SK-MEL-5 (cell line): Measurements from ENCODE around the gene ZC3H14. TPM values are rescaled to one million over a fixed set of nuclear protein-coding genes. Genes with fewer than 3 reads are reported as not detected.
"Not testable (repeated sequence)": the region's sequence is repeated elsewhere in the genome, so short reads cannot be mapped to it uniquely, and the experiment has no call there.

Source experiments
- DNase-seq: peaks from one replicate; pipeline ENCODE4 v3.0.0-alpha.2; 2016; ENCODE audit warnings: low read depth, low spot score
- in situ Hi-C: cut with HindIII; loops from 2 replicates; pipeline ENCODE4 v1.10.0; 2016; ENCODE audit warnings: low sequenced_read_pairs, high pct_unique_total_duplicates, low pct_unique_long_range_greater_than_20kb
- polyA plus RNA-seq, 2 experiments: library from polyadenylated mRNA; depleted of rRNA; stranded (reverse); fragments of >200 nt; gene quantifications; 2 replicates each; pipeline ENCODE4 v1.2.3, GENCODE V29; 2015
- total RNA-seq: library from RNA; depleted of rRNA; stranded (reverse); fragments of >200 nt; shearing (Covaris generic); gene quantifications from 2 replicates; pipeline ENCODE4 v1.2.3, GENCODE V29; 2014; rRNA removed

The ZC3H14 gene, protein sequence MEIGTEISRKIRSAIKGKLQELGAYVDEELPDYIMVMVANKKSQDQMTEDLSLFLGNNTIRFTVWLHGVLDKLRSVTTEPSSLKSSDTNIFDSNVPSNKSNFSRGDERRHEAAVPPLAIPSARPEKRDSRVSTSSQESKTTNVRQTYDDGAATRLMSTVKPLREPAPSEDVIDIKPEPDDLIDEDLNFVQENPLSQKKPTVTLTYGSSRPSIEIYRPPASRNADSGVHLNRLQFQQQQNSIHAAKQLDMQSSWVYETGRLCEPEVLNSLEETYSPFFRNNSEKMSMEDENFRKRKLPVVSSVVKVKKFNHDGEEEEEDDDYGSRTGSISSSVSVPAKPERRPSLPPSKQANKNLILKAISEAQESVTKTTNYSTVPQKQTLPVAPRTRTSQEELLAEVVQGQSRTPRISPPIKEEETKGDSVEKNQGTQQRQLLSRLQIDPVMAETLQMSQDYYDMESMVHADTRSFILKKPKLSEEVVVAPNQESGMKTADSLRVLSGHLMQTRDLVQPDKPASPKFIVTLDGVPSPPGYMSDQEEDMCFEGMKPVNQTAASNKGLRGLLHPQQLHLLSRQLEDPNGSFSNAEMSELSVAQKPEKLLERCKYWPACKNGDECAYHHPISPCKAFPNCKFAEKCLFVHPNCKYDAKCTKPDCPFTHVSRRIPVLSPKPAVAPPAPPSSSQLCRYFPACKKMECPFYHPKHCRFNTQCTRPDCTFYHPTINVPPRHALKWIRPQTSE
- 66.1 and 67.3 TPM in 2 replicates for total RNA-seq
- 39.6 and 53.6 TPM in 2 replicates for polyA plus RNA-seq (2015; cell fraction: cytosol; rRNA removed)
- 73.5 and 95.0 TPM in 2 replicates for polyA plus RNA-seq (2015; cell fraction: nucleus; rRNA removed)

GRCh38 chr14:88562831-88563686, at the start of gene ZC3H14:
TSS of gene ZC3H14 (plus strand) at chr14:88563037. CDS start at chr14:88563134, 97 bp downstream.
- in situ Hi-C loops, result no loop called here
- DNase-seq, result peak; percentile 83

DNA sequence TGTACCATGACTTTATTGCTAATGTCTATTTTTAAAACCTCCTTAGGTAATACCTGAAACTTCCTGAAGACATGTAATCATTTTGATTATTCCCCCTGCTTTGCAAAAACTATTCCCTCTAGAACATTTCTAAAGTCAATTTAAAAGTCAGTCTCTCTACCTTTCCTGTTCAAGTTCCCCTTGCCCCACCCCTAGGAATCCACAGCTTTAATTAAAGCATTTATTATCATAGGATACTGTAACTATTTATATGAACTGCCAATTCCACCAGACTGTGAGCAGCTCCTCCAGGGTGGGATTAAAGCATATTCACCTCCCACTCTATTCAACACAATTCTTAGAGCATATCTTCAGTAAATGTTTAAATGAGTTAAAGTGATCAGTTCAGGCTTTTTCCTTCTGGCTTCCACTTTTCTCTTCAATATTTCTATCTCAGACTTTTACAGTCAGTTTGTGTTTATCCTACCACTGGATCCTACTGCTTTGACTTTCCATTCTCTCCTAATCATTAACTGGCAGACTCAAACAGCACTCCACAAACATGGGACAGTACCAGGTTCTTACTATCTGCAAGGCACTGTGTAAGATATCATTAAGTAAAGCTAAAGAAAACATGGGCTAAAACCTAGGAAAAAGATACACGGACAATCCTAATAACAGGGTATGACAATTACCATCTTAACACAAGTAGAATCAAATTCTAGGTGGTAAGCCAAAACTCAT, 47.2 kb upstream of the ZC3H14 start:
- in situ Hi-C loops, result no loop called here
- DNase-seq, result no peak

GRCh38 chr14:88516861-88517357, 45.9 kb upstream of the ZC3H14 start:
- in situ Hi-C loops, result no loop called here
- DNase-seq, result no peak

DNA sequence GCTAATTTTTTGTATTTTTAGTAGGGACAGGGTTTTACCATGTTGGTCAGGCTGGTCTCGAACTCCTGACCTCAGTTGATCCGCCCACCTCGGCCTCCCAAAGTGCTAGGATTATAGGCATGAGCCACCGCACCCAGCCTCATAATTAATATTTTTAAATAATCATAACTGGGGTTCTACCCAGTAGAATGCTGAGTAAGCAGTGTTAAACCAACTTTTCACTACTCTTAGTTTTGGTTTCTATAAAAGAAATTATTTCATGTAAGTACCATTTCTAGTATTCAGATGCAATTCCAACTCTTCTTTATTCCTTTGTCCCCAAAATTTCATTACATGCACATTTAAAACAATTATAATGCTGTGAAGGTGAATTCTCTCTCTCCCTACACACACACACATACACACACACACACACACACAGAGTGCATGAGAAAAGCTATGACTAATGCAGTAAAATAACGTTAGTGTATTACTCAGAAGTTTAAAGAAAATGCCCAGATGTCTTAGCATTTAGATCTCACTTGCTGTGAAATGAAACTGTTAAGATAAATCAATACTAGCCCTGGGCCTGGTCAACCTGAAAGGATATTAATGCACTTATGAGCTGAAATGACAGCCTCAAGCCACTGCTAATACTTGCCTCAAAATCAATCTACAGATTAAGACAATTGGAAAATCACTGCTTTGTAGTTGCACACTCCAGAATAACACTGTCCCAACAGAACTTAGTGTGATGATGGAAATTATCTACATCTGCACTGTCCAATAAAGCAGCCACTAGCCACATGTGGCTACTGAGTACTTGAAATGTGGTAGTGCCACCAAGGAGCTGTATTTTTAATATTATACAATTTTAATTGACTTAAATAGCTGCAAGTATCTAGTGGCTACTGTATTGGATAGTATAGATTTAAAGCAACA, 44.0 kb upstream of the ZC3H14 start:
- in situ Hi-C loops, result no loop called here
- no peak for DNase-seq

- in situ Hi-C loops, result no loop called here
- DNase-seq, result no peak
Measured at GRCh38 chr14:88519907-88520306, 42.9 kb upstream of the ZC3H14 start.

GRCh38 chr14:88521818-88522217, 41.0 kb upstream of the ZC3H14 start:
- no peak for DNase-seq
- in situ Hi-C loops, result no loop called here

GRCh38 chr14:88522393-88522792, 40.4 kb upstream of the ZC3H14 start:
- in situ Hi-C loops, result no loop called here
- no peak for DNase-seq

GRCh38 chr14:88529889-88530288, 32.9 kb upstream of the ZC3H14 start:
- in situ Hi-C loops, result not testable (repeated sequence)

DNA sequence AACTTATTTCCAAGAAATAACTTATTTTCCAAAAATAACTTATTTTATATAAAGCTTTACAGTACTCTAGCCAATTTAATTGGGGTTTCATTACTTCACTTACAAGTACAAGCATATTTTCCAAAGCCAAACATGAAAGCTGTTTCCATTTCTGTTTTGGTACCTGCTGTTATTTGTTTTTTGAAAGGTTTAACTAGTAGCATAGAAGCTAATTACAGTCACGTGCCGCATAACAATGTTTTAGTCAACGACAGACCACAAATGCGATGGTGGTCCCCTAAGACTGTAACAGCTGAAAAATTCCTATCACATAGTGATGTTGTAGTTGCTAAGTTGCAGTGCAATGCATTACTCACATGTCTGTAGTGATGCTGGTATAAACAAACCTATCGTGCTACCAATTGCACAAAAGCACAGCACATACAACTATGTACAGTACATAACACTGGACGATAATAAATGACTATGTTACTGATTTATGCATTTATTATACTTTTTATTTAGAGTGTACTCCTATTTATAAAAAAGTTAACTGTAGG, 29.7 kb upstream of the ZC3H14 start:
- in situ Hi-C loops, result no loop called here
- no peak for DNase-seq

More at GRCh38 chr14:88529889-88530288, 32.9 kb upstream of the ZC3H14 start:
- not testable (repeated sequence) for DNase-seq

GRCh38 chr14:88535149-88535548, 27.7 kb upstream of the ZC3H14 start:
- no peak for DNase-seq
- in situ Hi-C loops, result no loop called here

DNA sequence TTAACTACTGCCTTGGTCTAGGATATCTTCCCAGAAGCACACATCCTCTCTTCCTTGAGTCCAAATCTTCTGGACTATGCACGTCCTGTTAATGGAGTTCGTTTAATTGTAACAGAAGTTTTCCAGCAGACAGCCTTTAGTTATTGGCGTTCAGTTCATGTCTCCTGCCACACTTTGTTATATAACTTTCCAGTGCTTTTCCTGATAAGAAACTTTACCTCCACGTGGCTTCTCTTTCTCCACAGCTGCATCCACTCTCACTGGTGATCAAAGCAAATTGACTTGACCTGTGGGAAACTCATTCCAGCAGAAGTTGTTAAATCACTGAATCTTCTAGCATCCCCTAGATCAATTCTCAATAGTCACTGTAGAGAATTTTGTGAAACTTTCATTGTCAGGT, 27.0 kb upstream of the ZC3H14 start:
- no peak for DNase-seq
- in situ Hi-C loops, result no loop called here

DNA sequence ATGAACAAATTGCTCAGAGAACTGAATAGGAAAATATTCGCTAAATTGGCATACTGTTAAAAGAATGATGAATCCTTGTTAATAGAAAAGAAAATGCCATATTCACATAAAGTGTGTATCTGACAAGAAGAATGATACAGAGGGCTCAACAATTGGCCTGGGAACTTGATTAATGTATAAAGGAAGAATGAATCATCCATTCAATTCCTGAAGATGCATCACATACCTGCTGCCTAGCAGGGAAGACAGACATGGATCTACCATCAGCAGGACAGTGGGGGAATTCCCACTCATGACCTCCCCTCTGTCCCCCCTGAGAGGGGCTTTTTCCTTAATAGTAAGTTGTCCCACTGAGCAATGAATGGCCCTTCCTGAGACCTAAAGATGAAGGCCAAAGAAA, 21.5 kb upstream of the ZC3H14 start:
- DNase-seq, result no peak
- in situ Hi-C loops, result no loop called here

GRCh38 chr14:88542857-88543795, 19.7 kb upstream of the ZC3H14 start:
- no peak for DNase-seq
- in situ Hi-C loops, result no loop called here

DNA sequence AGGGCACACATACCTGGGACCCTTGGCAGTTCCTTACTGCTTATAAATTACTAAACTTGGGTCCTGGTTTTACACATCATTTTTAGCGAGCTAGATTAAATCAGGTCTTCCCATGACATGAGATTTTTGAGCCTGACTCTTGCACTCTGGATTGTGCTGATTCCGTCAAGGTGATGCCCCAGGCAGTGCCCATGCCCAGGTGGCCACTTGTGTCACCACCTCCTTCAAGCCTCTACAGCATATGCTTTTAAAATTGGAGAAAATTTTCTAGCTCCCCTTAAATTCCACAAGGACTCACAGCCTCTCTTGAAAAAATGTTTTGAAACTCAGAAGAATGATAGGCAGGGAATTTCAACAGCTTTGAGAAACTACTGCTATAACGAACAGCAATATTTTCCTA, 17.6 kb upstream of the ZC3H14 start:
- in situ Hi-C loops, result no loop called here

More for the DNA sequence above, 17.6 kb upstream of the ZC3H14 start:
- no peak for DNase-seq
